ENCODE measurements around the gene HHIP.

DNA sequence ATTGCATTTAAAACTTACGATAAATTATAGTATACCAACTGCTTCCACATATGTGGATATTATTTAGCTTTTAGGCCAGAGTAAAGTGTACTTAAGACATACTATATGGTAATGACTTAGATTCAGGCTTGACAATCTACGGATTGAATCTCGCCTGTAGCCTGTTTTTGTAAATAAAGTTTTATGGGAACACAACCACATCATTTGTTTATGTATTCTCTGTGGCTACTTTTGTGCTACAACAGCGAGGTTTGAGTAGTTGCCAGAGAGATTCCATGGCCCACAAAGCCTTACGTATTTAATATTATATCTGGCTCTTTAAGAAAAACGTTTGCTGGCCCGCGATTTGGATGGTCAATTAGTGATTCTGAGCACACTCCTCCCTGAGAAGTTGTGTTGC lies 37.6 kb downstream of the HHIP start:
- TF ChIP-seq, protein P1, sequence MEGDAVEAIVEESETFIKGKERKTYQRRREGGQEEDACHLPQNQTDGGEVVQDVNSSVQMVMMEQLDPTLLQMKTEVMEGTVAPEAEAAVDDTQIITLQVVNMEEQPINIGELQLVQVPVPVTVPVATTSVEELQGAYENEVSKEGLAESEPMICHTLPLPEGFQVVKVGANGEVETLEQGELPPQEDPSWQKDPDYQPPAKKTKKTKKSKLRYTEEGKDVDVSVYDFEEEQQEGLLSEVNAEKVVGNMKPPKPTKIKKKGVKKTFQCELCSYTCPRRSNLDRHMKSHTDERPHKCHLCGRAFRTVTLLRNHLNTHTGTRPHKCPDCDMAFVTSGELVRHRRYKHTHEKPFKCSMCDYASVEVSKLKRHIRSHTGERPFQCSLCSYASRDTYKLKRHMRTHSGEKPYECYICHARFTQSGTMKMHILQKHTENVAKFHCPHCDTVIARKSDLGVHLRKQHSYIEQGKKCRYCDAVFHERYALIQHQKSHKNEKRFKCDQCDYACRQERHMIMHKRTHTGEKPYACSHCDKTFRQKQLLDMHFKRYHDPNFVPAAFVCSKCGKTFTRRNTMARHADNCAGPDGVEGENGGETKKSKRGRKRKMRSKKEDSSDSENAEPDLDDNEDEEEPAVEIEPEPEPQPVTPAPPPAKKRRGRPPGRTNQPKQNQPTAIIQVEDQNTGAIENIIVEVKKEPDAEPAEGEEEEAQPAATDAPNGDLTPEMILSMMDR (IDR thresholded peaks at IDR 0.05), result no peak
- TF ChIP-seq POLR2A (IDR thresholded peaks at IDR 0.05), result no peak
